ENCODE measurements around the gene NFATC4. TPM values are rescaled to one million over a fixed set of nuclear protein-coding genes. Genes with fewer than 3 reads are reported as not detected.
A peak's percentile ranks its signal among the peaks of the same experiment; 100 is the strongest.

The NFATC4 gene
- total and polyA plus RNA-seq, 2 donors (not counting 1 experiment from before 2014, with no cell fraction given) = 3.1 to 7.6 TPM

DNA sequence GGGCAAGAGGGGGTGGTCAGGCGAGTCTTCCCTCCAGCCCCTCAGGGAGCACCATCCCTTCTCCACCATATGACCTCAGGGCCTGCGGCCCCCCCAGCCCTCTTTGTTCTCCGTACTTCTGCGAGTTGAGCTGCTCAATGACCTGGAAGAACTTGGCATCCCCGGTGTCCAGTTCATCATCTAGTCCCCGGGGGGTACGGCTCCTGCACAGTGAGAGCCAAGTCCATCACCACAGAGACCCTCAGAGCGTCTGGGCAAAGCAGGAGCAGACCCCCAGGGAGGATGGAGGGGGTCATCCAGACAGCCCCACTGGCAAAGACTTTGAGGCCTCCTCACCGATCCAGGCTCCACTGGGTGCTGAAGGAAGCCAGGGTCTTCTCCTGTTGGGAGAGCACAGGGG is 42.0 kb upstream of the NFATC4 start:
- DNase-seq (no peak), ATAC-seq (ENCODE audit: low read depth) (no peak)
- Histone ChIP-seq H2AFZ (ENCODE audit: insufficient read depth, low read depth, low read length, poor library complexity, severe bottlenecking) (no peak overlapping the region), H3K4me3 (ENCODE audit: control extremely low read depth in 1 of 5, extremely low read depth in 1 of 5, insufficient read depth in 1 of 5, low read depth in 2 of 5, low read length in 4 of 5) (no peak overlapping the region), H3K4me2 (replicated peaks; ENCODE audit: low read depth, low read length, poor library complexity, severe bottlenecking) (no peak overlapping the region), H3K79me2 (ENCODE audit: control insufficient read depth, insufficient read depth, low read length) (no peaks in the 10 kb centered on the region), H3K9ac (ENCODE audit: low read length) (no peak overlapping the region), H3K4me1 (ENCODE audit: control insufficient read depth in 2 of 2, insufficient read depth in 2 of 2, low read length in 2 of 2) (peaks cover 5 to 9% of the 10 kb centered on the region in 2 donors), H3K27ac (ENCODE audit: low read length in 2 of 2) (no peak overlapping the region), H3K9me3 (ENCODE audit: control extremely low read depth in 1 of 3, control insufficient read depth in 2 of 3, insufficient read depth in 1 of 3, low read length in 2 of 3) (no peaks in the 10 kb centered on the region), H3K27me3 (replicated peaks in 1 of 4; ENCODE audit: control extremely low read depth in 1 of 4, control insufficient read depth in 3 of 4, insufficient read depth in 4 of 4, low read length in 3 of 4) (peaks cover 0 to 6% (median 0%) of the 10 kb centered on the region in 4 experiments), H3K36me3 (replicated peaks in 1 of 2; ENCODE audit: control extremely low read depth in 1 of 2, control insufficient read depth in 1 of 2, extremely low read depth in 1 of 2, insufficient read depth in 2 of 2, low read length in 1 of 2) (no peaks in the 10 kb centered on the region), H4K20me1 (ENCODE audit: control insufficient read depth, insufficient read depth, low read length, poor library complexity, severe bottlenecking) (no peaks in the 10 kb centered on the region)
- POLR2A ChIA-PET = interaction anchor here (0.8 kb wide), 1 partner anchor 15 kb away, joined by 5 read pairs; the partner anchor contains the start of gene LTB4R
- Mint-ChIP-seq H3K4me1 (peaks cover 15% of the 10 kb centered on the region), H3K27me3 (no peaks in the 10 kb centered on the region), H3K27ac (no peak overlapping the region), H3K9me3 (ENCODE audit: insufficient read depth) (no peaks in the 10 kb centered on the region), H3K4me3 (no peak overlapping the region)
- 93% methylated on average over 6 of the region's 9 CpGs for WGBS (ENCODE audit: insufficient coverage)
- CTCF ChIA-PET = interaction anchor here (1.9 to 9.1 kb wide), 4 partner anchors 18 to 111 kb away, joined by 5 to 65 read pairs (median 12); partner anchors contain the start of genes CIDEB and LTB4R2
- intact Hi-C loops (cut with micrococcal nuclease) = no loop called here
- TF ChIP-seq, protein P1, sequence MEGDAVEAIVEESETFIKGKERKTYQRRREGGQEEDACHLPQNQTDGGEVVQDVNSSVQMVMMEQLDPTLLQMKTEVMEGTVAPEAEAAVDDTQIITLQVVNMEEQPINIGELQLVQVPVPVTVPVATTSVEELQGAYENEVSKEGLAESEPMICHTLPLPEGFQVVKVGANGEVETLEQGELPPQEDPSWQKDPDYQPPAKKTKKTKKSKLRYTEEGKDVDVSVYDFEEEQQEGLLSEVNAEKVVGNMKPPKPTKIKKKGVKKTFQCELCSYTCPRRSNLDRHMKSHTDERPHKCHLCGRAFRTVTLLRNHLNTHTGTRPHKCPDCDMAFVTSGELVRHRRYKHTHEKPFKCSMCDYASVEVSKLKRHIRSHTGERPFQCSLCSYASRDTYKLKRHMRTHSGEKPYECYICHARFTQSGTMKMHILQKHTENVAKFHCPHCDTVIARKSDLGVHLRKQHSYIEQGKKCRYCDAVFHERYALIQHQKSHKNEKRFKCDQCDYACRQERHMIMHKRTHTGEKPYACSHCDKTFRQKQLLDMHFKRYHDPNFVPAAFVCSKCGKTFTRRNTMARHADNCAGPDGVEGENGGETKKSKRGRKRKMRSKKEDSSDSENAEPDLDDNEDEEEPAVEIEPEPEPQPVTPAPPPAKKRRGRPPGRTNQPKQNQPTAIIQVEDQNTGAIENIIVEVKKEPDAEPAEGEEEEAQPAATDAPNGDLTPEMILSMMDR (IDR thresholded peaks at IDR 0.05) = no peak
- TF ChIP-seq EZH2 (IDR thresholded peaks at IDR 0.05; ENCODE audit: borderline replicate concordance, insufficient read depth, low read depth, low read length, poor library complexity, severe bottlenecking) = no peak

DNA sequence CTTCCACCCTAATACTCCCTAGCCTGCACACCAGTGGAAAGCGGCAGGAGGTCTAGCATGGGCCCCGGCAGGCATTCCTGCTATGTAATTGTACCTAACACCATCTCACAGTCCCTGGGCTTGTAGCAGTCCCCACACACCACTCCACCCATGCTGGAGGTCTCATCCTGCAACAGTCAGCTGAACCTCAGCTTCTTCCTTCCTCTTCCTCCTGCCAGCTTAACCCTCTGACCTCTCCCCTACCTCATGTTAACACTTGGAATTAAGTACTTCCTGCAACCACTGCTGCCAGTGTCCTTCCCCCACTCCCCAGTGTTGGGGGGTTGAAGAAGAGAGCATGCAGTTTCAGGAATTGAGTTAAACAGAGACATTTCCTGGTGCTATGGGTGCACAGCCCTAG is 40.7 kb upstream of the NFATC4 start:
- ATAC-seq (ENCODE audit: low read depth) (no peak), DNase-seq (no peak)
- Mint-ChIP-seq H3K9me3 (ENCODE audit: insufficient read depth) (no peaks in the 10 kb centered on the region), H3K4me1 (peaks cover 22% of the 10 kb centered on the region), H3K4me3 (no peak overlapping the region), H3K27me3 (peaks cover 1% of the 10 kb centered on the region), H3K27ac (no peak overlapping the region)
- H3K9ac ChIP-seq (ENCODE audit: low read length) = no peak overlapping the region
- no peaks in the 10 kb centered on the region for H3K79me2 ChIP-seq (ENCODE audit: control insufficient read depth, insufficient read depth, low read length)
- H3K4me2 ChIP-seq (replicated peaks; ENCODE audit: low read depth, low read length, poor library complexity, severe bottlenecking) = no peak overlapping the region
- peaks cover 0 to under 1% (median 0%) of the 10 kb centered on the region in 3 donors for H3K9me3 ChIP-seq (ENCODE audit: control extremely low read depth in 1 of 3, control insufficient read depth in 2 of 3, insufficient read depth in 1 of 3, low read length in 2 of 3)
- H4K20me1 ChIP-seq (ENCODE audit: control insufficient read depth, insufficient read depth, low read length, poor library complexity, severe bottlenecking) = no peaks in the 10 kb centered on the region
- H3K27ac ChIP-seq (ENCODE audit: low read length in 2 of 2) = no peak overlapping the region
- CTCF ChIA-PET = interaction anchor here (0.6 to 16.1 kb wide), 14 partner anchors 9 to 1533 kb away, joined by 3 to 650 read pairs (median 4); partner anchors contain the start of genes CBLN3, CIDEB, KHNYN and LTB4R
- peak overlapping the region; percentile 16 for H2AFZ ChIP-seq (ENCODE audit: insufficient read depth, low read depth, low read length, poor library complexity, severe bottlenecking)
- H3K4me3 ChIP-seq (ENCODE audit: control extremely low read depth in 1 of 5, extremely low read depth in 1 of 5, insufficient read depth in 1 of 5, low read depth in 2 of 5, low read length in 4 of 5) = no peak overlapping the region
- H3K27me3 ChIP-seq (replicated peaks in 1 of 4; ENCODE audit: control extremely low read depth in 1 of 4, control insufficient read depth in 3 of 4, insufficient read depth in 4 of 4, low read length in 3 of 4) = peaks cover 0 to 6% (median under 1%) of the 10 kb centered on the region in 4 experiments
- POLR2A ChIA-PET = no interaction called here
- intact Hi-C loops (cut with micrococcal nuclease) = no loop called here
- TF ChIP-seq, protein P1 (IDR thresholded peaks at IDR 0.05) = no peak
- TF ChIP-seq EZH2 (IDR thresholded peaks at IDR 0.05; ENCODE audit: borderline replicate concordance, insufficient read depth, low read depth, low read length, poor library complexity, severe bottlenecking) = no peak
- H3K36me3 ChIP-seq (replicated peaks in 1 of 2; ENCODE audit: control extremely low read depth in 1 of 2, control insufficient read depth in 1 of 2, extremely low read depth in 1 of 2, insufficient read depth in 2 of 2, low read length in 1 of 2) = no peaks in the 10 kb centered on the region
- 77% methylated on average over 2 of the region's 2 CpGs for WGBS (ENCODE audit: insufficient coverage)
- H3K4me1 ChIP-seq (ENCODE audit: control insufficient read depth in 2 of 2, insufficient read depth in 2 of 2, low read length in 2 of 2) = peaks cover 12 to 17% of the 10 kb centered on the region in 2 donors

Measured in B cell (primary cell).